ENCODE data around the gene TPPP2.

- no peak for TF ChIP-seq CTCF (IDR thresholded peaks at IDR 0.05)
- TF ChIP-seq POLR2A (IDR thresholded peaks at IDR 0.05) = no peak
Measured at GRCh38 chr14:21073921-21074320, 43.9 kb downstream of the TPPP2 start.

All from ovary (tissue), 3 donors.